Astrocyte of the spinal cord (primary cell): ENCODE results near the gene VPS54.

Experiments used
- DNase-seq: peaks from one replicate; pipeline ENCODE4 v3.0.0; 2011; ENCODE audit warnings: low read depth, low spot score
- H3K4me3 ChIP-seq: 2 replicates; pipeline ENCODE4 v1.5.1; 2011; ENCODE audit warnings: low read depth, mild to moderate bottlenecking, low read length, moderate library complexity
- in situ Hi-C: cut with HindIII; loops from 2 replicates; pipeline ENCODE4 v1.10.0; 2017; ENCODE audit warnings: low sequenced_read_pairs
- TF ChIP-seq, protein P1 (sequence below): IDR thresholded peaks from 2 replicates; pipeline ENCODE4 v1.5.1; 2012; ENCODE audit warnings: low read depth, mild to moderate bottlenecking, low read length, inconsistent platforms

VPS54 gene

DNA sequence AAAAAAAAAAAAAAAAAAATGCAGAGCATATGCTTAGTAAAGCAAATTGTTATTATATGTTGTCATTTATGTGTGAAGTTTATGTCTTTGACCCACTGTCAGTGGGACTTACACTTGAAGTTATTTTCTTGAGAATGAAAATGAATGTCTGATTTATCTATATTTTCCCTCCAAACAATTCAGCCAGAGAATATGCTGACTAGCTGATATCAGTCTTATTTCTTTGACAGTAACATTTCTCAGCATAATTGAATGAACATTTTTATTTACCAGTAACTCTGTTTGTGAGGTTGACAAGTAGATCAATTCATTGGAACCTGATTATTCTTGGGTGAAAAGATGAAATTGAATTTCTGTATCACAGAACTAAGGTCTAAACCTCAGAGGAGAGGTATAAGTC is 40.0 kb upstream of the VPS54 start:
- in situ Hi-C loops, result no loop called here
- TF ChIP-seq, protein P1, sequence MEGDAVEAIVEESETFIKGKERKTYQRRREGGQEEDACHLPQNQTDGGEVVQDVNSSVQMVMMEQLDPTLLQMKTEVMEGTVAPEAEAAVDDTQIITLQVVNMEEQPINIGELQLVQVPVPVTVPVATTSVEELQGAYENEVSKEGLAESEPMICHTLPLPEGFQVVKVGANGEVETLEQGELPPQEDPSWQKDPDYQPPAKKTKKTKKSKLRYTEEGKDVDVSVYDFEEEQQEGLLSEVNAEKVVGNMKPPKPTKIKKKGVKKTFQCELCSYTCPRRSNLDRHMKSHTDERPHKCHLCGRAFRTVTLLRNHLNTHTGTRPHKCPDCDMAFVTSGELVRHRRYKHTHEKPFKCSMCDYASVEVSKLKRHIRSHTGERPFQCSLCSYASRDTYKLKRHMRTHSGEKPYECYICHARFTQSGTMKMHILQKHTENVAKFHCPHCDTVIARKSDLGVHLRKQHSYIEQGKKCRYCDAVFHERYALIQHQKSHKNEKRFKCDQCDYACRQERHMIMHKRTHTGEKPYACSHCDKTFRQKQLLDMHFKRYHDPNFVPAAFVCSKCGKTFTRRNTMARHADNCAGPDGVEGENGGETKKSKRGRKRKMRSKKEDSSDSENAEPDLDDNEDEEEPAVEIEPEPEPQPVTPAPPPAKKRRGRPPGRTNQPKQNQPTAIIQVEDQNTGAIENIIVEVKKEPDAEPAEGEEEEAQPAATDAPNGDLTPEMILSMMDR, result no peak
- H3K4me3 ChIP-seq, result no peak overlapping the region
- no peak for DNase-seq

DNA sequence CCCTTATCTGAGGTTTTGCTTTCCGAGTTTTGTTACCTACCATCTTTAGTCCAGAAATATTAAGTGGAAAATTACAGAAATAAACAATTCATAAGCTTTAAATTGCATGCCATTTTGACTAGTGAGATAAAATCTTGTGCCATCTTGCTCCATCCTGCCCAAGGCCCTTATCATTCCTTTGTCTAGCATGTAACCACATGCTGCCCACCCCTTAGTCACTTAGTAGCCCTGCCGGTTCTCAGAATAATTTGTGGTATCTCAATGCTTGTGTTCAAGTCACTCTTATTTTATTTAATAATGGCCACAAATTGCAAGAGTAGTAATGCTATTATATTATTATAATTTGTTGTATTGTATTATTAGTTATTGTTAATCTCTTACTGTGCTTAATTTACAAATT is 36.8 kb upstream of the VPS54 start:
- in situ Hi-C loops, result no loop called here
- H3K4me3 ChIP-seq, result no peak overlapping the region
- no peak for DNase-seq
- TF ChIP-seq, protein P1, result no peak

DNA sequence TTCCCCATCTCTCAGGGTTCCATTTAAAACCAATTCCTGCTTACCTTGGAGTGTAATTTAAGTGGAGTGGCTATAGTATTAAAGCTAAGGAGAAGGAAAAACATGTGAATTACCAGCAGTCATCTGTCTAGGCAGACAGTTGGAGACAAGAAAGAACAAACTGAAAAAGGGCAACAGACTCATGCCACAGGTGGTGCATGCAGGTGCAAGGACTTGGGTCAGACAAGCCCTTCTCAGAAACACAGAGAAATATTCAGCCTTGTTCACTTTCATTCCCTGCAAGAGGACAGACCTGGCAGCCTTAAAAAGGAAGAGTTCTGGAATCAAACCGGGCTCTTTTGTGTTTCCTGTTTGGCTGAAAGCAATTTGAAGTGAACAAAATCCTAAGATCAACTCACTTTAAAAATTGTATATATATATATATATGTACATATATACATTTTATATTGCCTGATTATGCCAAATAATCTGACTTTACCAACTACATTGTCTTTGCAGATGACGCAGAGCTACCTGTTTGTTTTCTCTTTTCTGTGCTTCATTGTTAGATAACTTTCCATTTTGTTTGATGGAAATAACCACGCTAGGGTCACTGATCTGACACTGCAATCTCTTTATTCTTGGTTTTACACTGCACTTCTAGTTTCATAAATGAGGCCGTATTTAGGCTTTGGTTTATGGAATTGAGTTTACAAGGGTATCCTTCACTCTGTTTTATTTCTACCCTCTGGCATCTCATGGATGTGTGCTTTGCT is 35.1 kb upstream of the VPS54 start:
- no peak for DNase-seq
- in situ Hi-C loops, result no loop called here
- H3K4me3 ChIP-seq, result no peak overlapping the region
- TF ChIP-seq, protein P1, result no peak

DNA sequence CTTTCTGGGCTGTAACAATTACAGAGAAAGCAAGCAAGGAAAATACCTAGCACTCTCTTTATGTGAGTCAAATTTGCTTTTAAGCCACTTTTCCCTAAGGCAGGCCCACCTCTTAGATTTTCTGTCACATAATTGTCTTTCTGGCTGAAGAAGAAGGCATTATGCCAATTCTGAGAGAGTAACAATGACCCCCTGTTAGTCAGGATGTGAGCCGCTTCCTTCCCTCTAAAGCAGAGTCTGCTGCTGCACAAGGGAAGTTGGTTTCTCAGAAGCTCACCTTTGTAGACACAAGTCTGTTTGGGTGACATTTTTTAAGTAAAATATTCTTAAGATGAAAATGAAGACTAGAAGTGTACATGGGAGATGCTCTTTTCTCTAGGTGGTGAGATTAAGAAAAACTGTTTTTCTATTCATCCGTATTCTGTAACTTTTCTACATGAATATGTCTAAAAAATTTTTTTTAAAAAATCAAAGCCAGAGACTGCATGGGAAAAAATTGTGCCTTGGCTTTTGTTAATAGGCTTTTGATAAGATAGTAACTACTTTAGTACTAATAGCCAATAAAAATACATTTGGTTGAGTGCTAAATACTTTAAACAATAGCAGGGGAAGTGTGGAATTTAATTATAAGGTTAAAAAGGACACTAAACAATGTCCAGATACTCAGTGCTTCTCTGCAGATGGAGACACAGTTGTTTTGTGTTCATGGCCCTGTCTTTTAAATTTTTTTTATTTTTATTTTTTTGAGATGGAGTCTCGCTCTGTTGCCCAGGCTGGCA is 33.4 kb upstream of the VPS54 start:
- in situ Hi-C loops, result no loop called here
- TF ChIP-seq, protein P1, result no peak
- no peak overlapping the region for H3K4me3 ChIP-seq
- DNase-seq, result no peak

DNA sequence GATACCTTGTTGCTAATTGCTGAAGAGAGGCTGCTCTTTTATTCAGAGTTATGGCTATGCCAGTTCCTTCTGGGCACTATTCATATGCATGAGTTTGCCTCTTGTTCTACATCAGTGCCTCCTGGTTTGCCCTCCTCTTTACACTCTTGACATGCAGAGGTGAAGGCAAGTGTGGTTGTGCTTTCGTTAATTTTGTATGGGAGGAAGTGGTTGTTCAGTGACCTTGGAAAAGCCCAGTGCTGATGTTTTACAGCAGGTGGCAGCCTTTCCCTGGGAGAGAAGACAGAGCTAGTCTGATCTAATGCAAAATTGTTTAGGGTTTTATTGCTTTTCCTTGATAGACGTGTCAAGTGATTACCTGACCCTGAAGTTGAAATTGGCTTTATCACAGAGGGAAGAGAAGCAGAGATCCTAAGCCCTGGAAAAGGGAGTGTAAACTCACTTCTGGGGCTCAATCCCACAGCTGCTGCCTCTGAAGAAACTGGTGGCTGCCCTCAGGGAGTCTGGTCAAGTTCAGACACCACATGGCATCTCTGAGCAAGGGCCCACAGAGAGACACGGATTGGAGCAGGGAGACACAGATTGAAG is 30.5 kb upstream of the VPS54 start:
- TF ChIP-seq, protein P1, result peak; percentile 90
- in situ Hi-C loops, result no loop called here
- peak; percentile 64 for DNase-seq
- no peak overlapping the region for H3K4me3 ChIP-seq

DNA sequence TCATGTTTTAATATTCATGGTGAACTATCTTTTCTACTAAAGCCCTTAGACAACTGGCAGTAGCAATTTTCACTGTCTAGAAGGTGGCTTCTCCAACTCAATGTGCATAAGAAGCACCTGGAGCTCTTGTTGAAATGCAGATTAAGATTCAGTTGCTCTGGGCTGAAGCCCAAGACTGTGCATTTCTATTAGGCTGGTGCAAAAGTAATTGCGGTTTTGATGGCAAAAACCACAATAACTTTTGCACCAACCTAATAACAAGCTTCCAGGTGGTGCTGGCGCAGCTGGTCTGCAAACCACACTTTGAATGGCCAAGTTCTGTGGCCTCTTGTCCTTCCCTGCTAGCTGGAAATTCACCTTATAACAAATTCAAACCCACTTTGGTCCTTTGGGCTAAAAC is 26.7 kb upstream of the VPS54 start:
- in situ Hi-C loops, result no loop called here
- no peak overlapping the region for H3K4me3 ChIP-seq
- no peak for DNase-seq
- TF ChIP-seq, protein P1, result no peak
